IMR-90 (cell line): ENCODE data around the gene ARHGAP12. TPM values are rescaled to one million over a fixed set of nuclear protein-coding genes. Genes with fewer than 3 reads are reported as not detected.

Experiments
- ATAC-seq: fragments of 200-7000 bp; cut with Tn5 transposase; 2 replicates; pipeline ENCODE4 v1.9.1; 2020; ENCODE audit warnings: low read depth, mild to moderate bottlenecking, moderate library complexity
- BruUV-seq: library from RNA; stranded (reverse); fragments of 400-500 nt; replicated peaks from 2 replicates; lab custom pipeline; 2021; lab: Mats Ljungman, UMichigan
- CTCF ChIA-PET: fragments of 300-600 bp; formaldehyde crosslinking; extraction: SDS; loops from one replicate; lab custom pipeline; 2021; ENCODE audit warnings: antibody characterized with exemption; lab: Yijun Ruan, JAX
- POLR2A ChIA-PET: fragments of 300-600 bp; sonication (Branson Sonifier 250); formaldehyde crosslinking; loops from one replicate; lab custom pipeline; 2022; ENCODE audit warnings: antibody characterized with exemption; ENCODE audit not compliant: unreplicated experiment; lab: Charles Lee
- DNase-seq: peaks from one replicate; pipeline ENCODE4 v3.0.0; 2013
- H2AFZ ChIP-seq: replicated peaks from 2 replicates; pipeline ENCODE3; 2013; ENCODE audit warnings: low read length, mild to moderate bottlenecking; ENCODE audit not compliant: poor library complexity
- H2AK5ac ChIP-seq: 2 replicates; pipeline ENCODE4 v1.6.1; 2013; ENCODE audit warnings: low read depth, low read length, inconsistent platforms
- H2AK9ac ChIP-seq: replicated peaks from 2 replicates; pipeline ENCODE3; 2013; ENCODE audit warnings: mild to moderate bottlenecking, low read depth, low read length, moderate library complexity; ENCODE audit not compliant: poor library complexity
- H2BK120ac ChIP-seq: 2 replicates; pipeline ENCODE4 v1.6.1; 2013; ENCODE audit warnings: low read depth, low read length, inconsistent platforms
- H2BK15ac ChIP-seq: 3 replicates; pipeline ENCODE4 v1.6.1; 2013; ENCODE audit warnings: low read depth, low read length, inconsistent platforms
- H2BK20ac ChIP-seq: 2 replicates; pipeline ENCODE4 v1.6.1; 2013; ENCODE audit warnings: low read depth, mild to moderate bottlenecking, inconsistent platforms, low read length, moderate library complexity
- H2BK5ac ChIP-seq: 2 replicates; pipeline ENCODE4 v1.6.1; 2013; ENCODE audit warnings: mild to moderate bottlenecking, low read depth, low read length, inconsistent platforms; ENCODE audit not compliant: poor library complexity, severe bottlenecking
- H3K14ac ChIP-seq: replicated peaks from 2 replicates; pipeline ENCODE4 v1.6.1; 2013; ENCODE audit warnings: low read depth, low read length, inconsistent platforms
- H3K18ac ChIP-seq: 2 replicates; pipeline ENCODE4 v1.6.1; 2013; ENCODE audit warnings: low read depth, low read length, control low read depth
- H3K23ac ChIP-seq: 2 replicates; pipeline ENCODE4 v1.6.1; 2013; ENCODE audit warnings: low read depth, low read length, inconsistent platforms
- H3K27ac ChIP-seq: 2 replicates; pipeline ENCODE4 v1.5.1; 2013; ENCODE audit warnings: mild to moderate bottlenecking, control low read depth, low read length; ENCODE audit not compliant: insufficient read depth
- H3K27me3 ChIP-seq: 2 replicates; pipeline ENCODE4 v1.6.1; 2013; ENCODE audit warnings: low read length; ENCODE audit not compliant: control insufficient read depth, insufficient read depth
- H3K36me3 ChIP-seq: 2 replicates; pipeline ENCODE4 v1.6.1; 2013; ENCODE audit warnings: low read length, mixed read lengths; ENCODE audit not compliant: control insufficient read depth, insufficient read depth
- H3K4ac ChIP-seq: 2 replicates; pipeline ENCODE4 v1.6.1; 2013; ENCODE audit warnings: low read depth, low read length, inconsistent platforms
- H3K4me1 ChIP-seq: 2 replicates; pipeline ENCODE4 v1.6.1; 2013; ENCODE audit warnings: low read length, mixed read lengths; ENCODE audit not compliant: control insufficient read depth, insufficient read depth
- H3K4me2 ChIP-seq: 2 replicates; pipeline ENCODE4 v1.6.1; 2013; ENCODE audit warnings: low read depth, mild to moderate bottlenecking, control low read depth, low read length, moderate library complexity
- H3K4me3 ChIP-seq: 2 replicates; pipeline ENCODE4 v1.5.1; 2013; ENCODE audit warnings: low read depth, mild to moderate bottlenecking, control low read depth, low read length, moderate library complexity; ENCODE audit not compliant: insufficient read depth
- H3K56ac ChIP-seq: 2 replicates; pipeline ENCODE4 v1.6.1; 2013; ENCODE audit warnings: low read length, inconsistent platforms; ENCODE audit not compliant: insufficient read depth; ENCODE audit errors: extremely low read depth
- H3K79me1 ChIP-seq, 2 experiments: 2 replicates each; pipeline ENCODE4 v1.6.1; 2013; ENCODE audit warnings: low read length in 2 of 2, inconsistent platforms in 1 of 2, low read depth in 1 of 2
- H3K9ac ChIP-seq: 2 replicates; pipeline ENCODE4 v1.6.1; 2013; ENCODE audit warnings: low read depth, low read length, control low read depth
- H3K9me1 ChIP-seq: 2 replicates; pipeline ENCODE4 v1.6.1; 2013; ENCODE audit warnings: low read length, inconsistent platforms; ENCODE audit not compliant: insufficient read depth
- H3K9me3 ChIP-seq: 2 replicates; pipeline ENCODE4 v1.6.1; 2013; ENCODE audit warnings: low read length; ENCODE audit not compliant: control insufficient read depth, insufficient read depth
- H4K20me1 ChIP-seq: 2 replicates; pipeline ENCODE4 v1.6.1; 2013; ENCODE audit warnings: low read length, inconsistent platforms; ENCODE audit not compliant: insufficient read depth
- H4K5ac ChIP-seq: 2 replicates; pipeline ENCODE4 v1.6.1; 2013; ENCODE audit warnings: mild to moderate bottlenecking, low read depth, low read length, control low read depth
- H4K8ac ChIP-seq, 2 experiments: 2 replicates each; pipeline ENCODE4 v1.6.1; 2013; ENCODE audit warnings: low read depth in 2 of 2, low read length in 2 of 2, control low read depth in 1 of 2, inconsistent platforms in 1 of 2
- H4K91ac ChIP-seq: 2 replicates; pipeline ENCODE4 v1.6.1; 2013; ENCODE audit warnings: low read depth, low read length, inconsistent platforms; ENCODE audit not compliant: insufficient read depth
- BHLHE40 ChIP-seq: fragments of 150-350 bp; IDR thresholded peaks from 2 replicates; pipeline ENCODE4 v1.6.1; 2016; ENCODE audit warnings: mild to moderate bottlenecking, low read depth, low read length
- CEBPB ChIP-seq: IDR thresholded peaks from 2 replicates; pipeline ENCODE4 v1.6.1; 2012; ENCODE audit warnings: low read depth, low read length, improper control_type of control experiment
- CHD1 ChIP-seq: IDR thresholded peaks from 2 replicates; pipeline ENCODE4 v1.6.1; 2012; ENCODE audit warnings: low read depth, low read length, improper control_type of control experiment
- CTCF ChIP-seq: conservative IDR thresholded peaks from 2 replicates; pipeline ENCODE4 v1.5.1; 2012; ENCODE audit warnings: mild to moderate bottlenecking, low read depth, low read length, improper control_type of control experiment
- ELK1 ChIP-seq: fragments of 150-350 bp; IDR thresholded peaks from 2 replicates; pipeline ENCODE4 v1.6.1; 2016; ENCODE audit warnings: low read depth, mild to moderate bottlenecking, low read length, moderate library complexity, borderline replicate concordance
- FOS ChIP-seq: fragments of 150-350 bp; IDR thresholded peaks from 2 replicates; pipeline ENCODE4 v1.6.1; 2016; ENCODE audit warnings: low read depth, low read length
- MAFK ChIP-seq: IDR thresholded peaks from 2 replicates; pipeline ENCODE4 v1.6.1; 2012; ENCODE audit warnings: low read depth, low read length, improper control_type of control experiment
- MAZ ChIP-seq: IDR thresholded peaks from 2 replicates; pipeline ENCODE4 v1.6.1; 2012; ENCODE audit warnings: low read depth, mild to moderate bottlenecking, low read length, improper control_type of control experiment, moderate library complexity, borderline replicate concordance
- MXI1 ChIP-seq: IDR thresholded peaks from 2 replicates; pipeline ENCODE4 v1.6.1; 2012; ENCODE audit warnings: low read depth, mild to moderate bottlenecking, low read length, moderate library complexity, borderline replicate concordance
- NFE2L2 ChIP-seq: fragments of 150-350 bp; IDR thresholded peaks from 2 replicates; pipeline ENCODE4 v1.6.1; 2016; ENCODE audit warnings: low read depth, mild to moderate bottlenecking, low read length
- POLR2A ChIP-seq: IDR thresholded peaks from 2 replicates; pipeline ENCODE4 v1.6.1; 2012; ENCODE audit warnings: mild to moderate bottlenecking, low read depth, low read length
- RAD21 ChIP-seq: IDR thresholded peaks from 2 replicates; pipeline ENCODE4 v1.6.1; 2012; ENCODE audit warnings: low read length, improper control_type of control experiment
- RCOR1 ChIP-seq: IDR thresholded peaks from 2 replicates; pipeline ENCODE4 v1.6.1; 2012; ENCODE audit warnings: mild to moderate bottlenecking, low read length, improper control_type of control experiment; ENCODE audit not compliant: insufficient replicate concordance
- RFX5 ChIP-seq: IDR thresholded peaks from 2 replicates; pipeline ENCODE4 v1.8.0; 2012; ENCODE audit warnings: low read depth, mild to moderate bottlenecking, low read length, moderate library complexity
- SMC3 ChIP-seq: fragments of 150-350 bp; IDR thresholded peaks from 2 replicates; pipeline ENCODE4 v1.6.1; 2016; ENCODE audit warnings: low read depth, mild to moderate bottlenecking, antibody characterized with exemption, low read length, moderate library complexity
- USF2 ChIP-seq: fragments of 150-350 bp; IDR thresholded peaks from 2 replicates; pipeline ENCODE4 v1.6.1; 2017; ENCODE audit warnings: mild to moderate bottlenecking, antibody characterized with exemption, low read length, low read depth
- WGBS, 2 experiments: methylation state at CpG; one replicate each; pipeline versions ENCODE4 v1.1.5 to v1.1.7; 2013; ENCODE audit warnings: missing lambda C conversion rate in 2 of 2; ENCODE audit not compliant: insufficient read length in 1 of 2; ENCODE audit errors: extremely low coverage in 2 of 2; 5-methylcytosine and 5-hydroxymethylcytosine counted together
- dilution Hi-C: fragments of 300-500 bp; cut with HindIII; formaldehyde crosslinking; loops from one replicate; pipeline ENCODE4 v1.14.3; 2018; ENCODE audit warnings: low sequenced_read_pairs; ENCODE audit not compliant: unreplicated experiment
- in situ Hi-C: fragments of 300-500 bp; cut with MboI; formaldehyde crosslinking; loops from 3 replicates; pipeline ENCODE4 v1.14.3; 2019; ENCODE audit warnings: low sequenced_read_pairs, inconsistent platforms, mixed read lengths
- intact Hi-C: fragments of 100-400 bp; cut with micrococcal nuclease; formaldehyde crosslinking; loops from 2 replicates; pipeline ENCODE4 v1.10.0; 2022
- polyA plus RNA-seq, 3 experiments: library from polyadenylated mRNA; depleted of rRNA; stranded (reverse); fragments of >200 nt; gene quantifications; 2 replicates each; pipeline ENCODE4 v1.2.3, GENCODE V29; 2012; ENCODE audit warnings: low replicate concordance in 1 of 3
- total RNA-seq: library from RNA; depleted of rRNA; stranded (reverse); fragments of >200 nt; gene quantifications from 2 replicates; pipeline ENCODE4 v1.2.3, GENCODE V29; 2012

The ARHGAP12 gene
- total and polyA plus RNA-seq, 2 of the 4 experiments (the other 2 are of a cell fraction), result 9.0 to 28.5 TPM

- no peak for DNase-seq
- H3K27me3 ChIP-seq, result no peaks in the 10 kb centered on the region
- no peak overlapping the region for H2AK5ac ChIP-seq
- dilution Hi-C loops (no loop called here), intact Hi-C loops (no loop called here), in situ Hi-C loops (no loop called here)
- no peak overlapping the region for H2BK15ac ChIP-seq
- H3K56ac ChIP-seq, result no peak overlapping the region
- H3K9me1 ChIP-seq, result peaks cover 3% of the 10 kb centered on the region
- H3K23ac ChIP-seq, result no peak overlapping the region
- no peak overlapping the region for H3K18ac ChIP-seq
- no peak overlapping the region for H2BK20ac ChIP-seq
- no peak overlapping the region for H3K27ac ChIP-seq
- WGBS, 2 experiments, result 100% methylated on average over 1 of the region's 2 CpGs; no CpG with 5 or more reads in 1 of the 2 experiments
- no peak overlapping the region for H4K5ac ChIP-seq
- no peak overlapping the region for H2BK120ac ChIP-seq
- no peak overlapping the region for H4K8ac ChIP-seq
- no peaks in the 10 kb centered on the region for H3K36me3 ChIP-seq
- no peak overlapping the region for H2AK9ac ChIP-seq
- H4K91ac ChIP-seq, result no peak overlapping the region
- no peak overlapping the region for H3K4me2 ChIP-seq
- no peak overlapping the region for H3K4me3 ChIP-seq
- CTCF ChIA-PET, result no interaction called here
- H3K9me3 ChIP-seq, result no peaks in the 10 kb centered on the region
- H3K14ac ChIP-seq, result no peak overlapping the region
- H3K4ac ChIP-seq, result no peak overlapping the region
- no peak overlapping the region for H2BK5ac ChIP-seq
- BruUV-seq, result no TSS peak
- ATAC-seq, result no peak
- no peak for TF ChIP-seq NFE2L2
- no peak for TF ChIP-seq FOS
- no peak for TF ChIP-seq RCOR1
- TF ChIP-seq SMC3, result no peak
- TF ChIP-seq RFX5, result no peak
- no peak for TF ChIP-seq CEBPB
- TF ChIP-seq BHLHE40, result no peak
- TF ChIP-seq ELK1, result no peak
- no peak for TF ChIP-seq MXI1
- no peak for TF ChIP-seq MAFK
- no peak for TF ChIP-seq CTCF
- no peak for TF ChIP-seq RAD21
- TF ChIP-seq USF2, result no peak
- no peak for TF ChIP-seq POLR2A
- TF ChIP-seq CHD1, result no peak
- no peak for TF ChIP-seq MAZ
- H3K4me1 ChIP-seq, result peaks cover 10% of the 10 kb centered on the region
- POLR2A ChIA-PET, result interaction anchor here (0.6 kb wide), 1 partner anchor 464 kb away, joined by 4 read pairs; no protein-coding TSS in a partner anchor
- no peak overlapping the region for H2AFZ ChIP-seq
- no peak overlapping the region for H3K9ac ChIP-seq
- peaks cover 10% of the 10 kb centered on the region; the same call in 1 of the 2 replicates for H4K20me1 ChIP-seq
- peaks cover 21 to 62% of the 10 kb centered on the region in 2 experiments for H3K79me1 ChIP-seq
Measured at GRCh38 chr10:31884386-31884785, 44.2 kb downstream of the ARHGAP12 start.
